NCI-H2029 treated with DMSO at 0.1 percent for 48 hours (cell line): ENCODE measurements around the gene IQCE.

Experiments used
- DNase-seq: peaks from one replicate; lab custom pipeline; 2025; lab: John Stamatoyannopoulos, UW

The IQCE gene, protein sequence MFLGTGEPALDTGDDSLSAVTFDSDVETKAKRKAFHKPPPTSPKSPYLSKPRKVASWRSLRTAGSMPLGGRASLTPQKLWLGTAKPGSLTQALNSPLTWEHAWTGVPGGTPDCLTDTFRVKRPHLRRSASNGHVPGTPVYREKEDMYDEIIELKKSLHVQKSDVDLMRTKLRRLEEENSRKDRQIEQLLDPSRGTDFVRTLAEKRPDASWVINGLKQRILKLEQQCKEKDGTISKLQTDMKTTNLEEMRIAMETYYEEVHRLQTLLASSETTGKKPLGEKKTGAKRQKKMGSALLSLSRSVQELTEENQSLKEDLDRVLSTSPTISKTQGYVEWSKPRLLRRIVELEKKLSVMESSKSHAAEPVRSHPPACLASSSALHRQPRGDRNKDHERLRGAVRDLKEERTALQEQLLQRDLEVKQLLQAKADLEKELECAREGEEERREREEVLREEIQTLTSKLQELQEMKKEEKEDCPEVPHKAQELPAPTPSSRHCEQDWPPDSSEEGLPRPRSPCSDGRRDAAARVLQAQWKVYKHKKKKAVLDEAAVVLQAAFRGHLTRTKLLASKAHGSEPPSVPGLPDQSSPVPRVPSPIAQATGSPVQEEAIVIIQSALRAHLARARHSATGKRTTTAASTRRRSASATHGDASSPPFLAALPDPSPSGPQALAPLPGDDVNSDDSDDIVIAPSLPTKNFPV

DNA sequence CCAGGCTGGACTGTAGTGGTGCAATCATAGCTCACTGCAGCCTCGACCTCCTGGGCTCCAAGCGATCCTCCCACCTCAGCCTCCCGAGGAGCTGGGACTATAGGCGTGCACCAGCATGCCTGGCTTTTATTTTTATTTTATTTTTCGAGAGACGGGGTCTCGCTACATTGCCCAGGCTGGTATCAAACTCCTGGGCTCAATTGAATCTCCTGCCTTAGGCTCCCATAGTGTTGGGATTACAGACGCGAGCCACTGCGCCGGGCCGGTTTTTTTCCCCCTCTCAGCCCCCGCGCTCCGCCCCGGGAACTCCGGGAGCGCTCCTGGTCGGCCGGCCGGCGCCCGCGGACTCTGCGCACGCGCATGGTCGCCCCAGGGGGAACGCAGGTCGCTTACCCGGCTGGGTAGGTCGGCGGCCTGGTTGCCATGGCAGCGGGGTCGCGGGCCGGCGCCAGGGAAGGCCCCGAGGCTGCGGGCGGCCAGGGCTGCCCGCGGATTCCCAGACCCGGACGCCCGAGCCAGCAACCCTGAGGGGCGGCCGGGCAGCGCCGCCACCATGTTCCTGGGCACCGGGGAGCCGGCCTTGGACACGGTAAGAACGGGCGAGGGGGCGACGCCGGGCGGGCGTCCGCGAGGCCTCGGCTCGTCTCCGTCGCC, at the start of gene IQCE:
Gene IQCE, plus strand, starts transcription at position 351 of the 654 bp plus-strand sequence. Its CDS starts 203 bp downstream, at position 554.
- peak; percentile 15 for DNase-seq

DNA sequence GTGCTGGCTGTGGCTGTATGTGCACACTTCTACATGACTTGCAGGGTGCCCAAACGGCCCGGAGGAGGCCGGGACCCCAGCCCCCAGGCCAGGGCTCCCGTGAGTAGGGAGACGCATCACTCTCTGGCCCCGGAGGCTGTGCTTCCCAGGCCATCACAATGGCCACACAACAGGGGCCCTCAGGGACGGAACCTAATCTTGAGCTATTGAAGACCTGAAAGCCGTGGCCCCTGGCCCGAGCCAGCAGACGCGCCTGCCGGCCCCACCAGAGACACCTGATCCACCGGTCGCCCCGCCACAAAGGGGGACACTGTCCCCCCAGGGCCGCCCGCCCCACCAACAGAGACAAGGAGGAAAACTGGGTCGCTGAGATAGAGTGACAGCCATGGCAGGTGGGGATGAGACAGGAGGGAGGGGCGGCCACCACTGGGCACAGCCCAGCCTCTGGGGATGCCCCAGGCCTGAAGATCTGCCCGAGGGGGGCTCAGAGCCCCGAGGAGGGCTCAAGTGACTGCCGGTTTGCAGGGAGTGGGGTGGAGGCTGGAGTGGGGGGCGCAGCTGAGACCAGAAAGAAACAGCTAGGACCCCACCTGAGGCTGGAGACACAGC, 49.4 kb upstream of the IQCE start:
- no peak for DNase-seq

DNA sequence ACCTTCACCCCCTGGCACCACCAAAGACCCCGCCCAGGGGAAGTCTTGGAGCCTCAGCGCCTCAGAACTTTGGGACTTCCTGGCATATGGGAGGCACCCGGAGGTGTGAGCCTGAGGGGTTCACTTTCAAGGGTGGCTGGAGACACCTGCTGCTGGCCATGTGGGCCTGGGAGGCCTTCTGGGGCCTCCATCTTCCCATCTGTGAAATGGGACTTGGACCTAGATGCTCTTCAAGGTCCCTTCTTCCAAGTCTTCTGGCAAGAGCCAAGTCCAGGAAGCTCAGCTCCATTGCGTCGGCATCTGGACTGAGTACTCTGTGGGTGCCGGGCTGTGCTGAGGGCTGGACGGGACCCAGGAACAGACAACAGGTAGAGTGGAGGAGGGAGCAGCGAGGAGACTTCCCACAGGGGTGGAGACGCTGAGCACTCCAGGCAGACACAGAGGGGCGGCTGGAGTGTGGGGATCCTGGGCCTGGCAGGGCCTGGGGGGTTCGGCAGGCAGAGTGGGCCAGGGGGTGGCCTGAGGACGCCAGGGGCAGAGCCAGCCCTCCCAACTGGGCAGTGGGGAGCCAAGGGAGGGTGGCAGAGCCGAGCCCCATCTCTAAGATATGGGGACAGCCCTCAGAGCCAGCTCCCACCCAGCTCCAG, 48.5 kb upstream of the IQCE start:
- no peak for DNase-seq

DNA sequence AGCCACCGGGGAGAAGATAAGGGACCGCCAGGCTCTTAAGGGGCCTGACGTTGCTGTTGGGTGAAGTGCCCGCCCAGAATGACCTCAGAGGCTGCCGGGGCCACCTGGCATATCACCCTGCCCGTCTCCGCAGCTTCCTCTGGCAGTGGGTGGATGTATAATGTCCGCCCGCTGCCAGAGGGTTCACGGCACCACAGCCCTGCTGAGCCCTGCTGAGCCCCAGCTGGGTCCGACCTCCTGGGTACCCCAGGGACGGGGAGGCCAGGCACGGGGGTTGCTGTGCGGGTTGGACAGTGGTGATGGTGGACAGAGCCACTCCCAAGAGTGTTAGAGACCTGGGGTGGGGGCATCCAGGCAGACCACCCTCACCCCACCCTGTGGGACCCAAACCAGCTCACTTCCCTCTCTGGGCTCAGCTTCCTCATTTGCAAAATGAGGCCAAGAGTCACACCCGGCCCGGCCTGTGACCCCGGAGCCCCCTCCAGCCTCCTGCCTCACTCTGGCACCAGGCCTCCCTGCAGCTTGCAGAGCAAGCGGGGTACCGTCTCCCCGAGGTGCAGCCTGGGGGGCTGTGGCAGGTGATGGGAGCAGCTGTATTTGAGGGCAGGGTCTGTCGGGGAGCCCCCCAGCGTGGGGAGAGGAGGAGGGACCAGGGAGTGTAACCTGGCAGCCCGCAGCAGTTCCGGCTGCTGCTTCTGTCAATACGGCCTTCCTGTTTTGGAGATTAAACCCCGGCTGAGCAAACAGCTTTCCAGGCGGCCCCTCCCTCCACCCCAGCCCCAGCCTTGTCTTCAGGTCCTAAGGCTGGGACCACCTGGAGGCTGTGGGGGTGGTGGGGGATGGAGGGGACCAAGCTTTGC, 47.6 kb upstream of the IQCE start:
- no peak for DNase-seq

DNA sequence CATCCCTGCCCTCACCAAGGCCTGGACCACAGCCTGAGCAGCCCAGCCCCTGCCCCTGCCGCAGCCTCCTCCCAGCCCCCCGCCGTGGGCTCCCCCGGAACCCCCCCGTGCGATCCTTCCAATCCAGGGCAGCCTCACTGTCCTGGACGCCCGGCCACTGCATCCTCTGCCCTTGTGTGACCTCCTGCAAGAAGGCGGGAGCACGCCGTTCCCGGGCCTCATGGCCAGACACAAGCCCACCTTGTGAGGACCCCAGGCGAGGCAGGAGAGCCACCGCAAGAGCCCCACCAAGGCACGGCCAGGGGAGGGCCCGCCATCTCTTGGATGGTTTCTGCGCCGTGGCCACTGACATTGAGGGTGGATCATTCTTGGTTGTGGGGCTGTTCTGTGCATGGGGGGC, 47.0 kb upstream of the IQCE start:
- DNase-seq, result no peak

DNA sequence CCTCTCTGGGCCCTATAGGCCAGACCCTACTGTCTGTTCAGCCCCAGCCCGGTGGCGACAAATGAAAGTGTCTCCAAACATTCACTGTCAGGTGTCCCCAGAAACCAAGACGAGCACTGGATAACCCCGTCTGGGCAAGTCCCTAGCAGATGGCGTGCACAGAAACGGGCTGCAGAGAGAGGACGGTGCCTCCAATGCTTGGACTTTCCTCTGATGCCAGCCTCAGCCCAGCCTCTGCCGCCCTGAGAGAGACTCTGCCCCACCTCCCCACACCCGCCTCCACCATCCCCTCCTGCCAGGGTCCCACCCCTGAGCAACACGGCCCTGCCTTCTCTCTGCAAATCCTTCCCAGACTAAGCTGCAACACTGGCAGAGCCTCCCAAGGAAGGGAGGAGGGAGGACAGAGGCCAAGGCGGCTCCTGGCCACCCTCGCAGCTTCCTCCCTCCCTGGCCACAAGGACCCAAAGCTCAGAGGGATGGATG, 46.6 kb upstream of the IQCE start:
- DNase-seq, result no peak

DNA sequence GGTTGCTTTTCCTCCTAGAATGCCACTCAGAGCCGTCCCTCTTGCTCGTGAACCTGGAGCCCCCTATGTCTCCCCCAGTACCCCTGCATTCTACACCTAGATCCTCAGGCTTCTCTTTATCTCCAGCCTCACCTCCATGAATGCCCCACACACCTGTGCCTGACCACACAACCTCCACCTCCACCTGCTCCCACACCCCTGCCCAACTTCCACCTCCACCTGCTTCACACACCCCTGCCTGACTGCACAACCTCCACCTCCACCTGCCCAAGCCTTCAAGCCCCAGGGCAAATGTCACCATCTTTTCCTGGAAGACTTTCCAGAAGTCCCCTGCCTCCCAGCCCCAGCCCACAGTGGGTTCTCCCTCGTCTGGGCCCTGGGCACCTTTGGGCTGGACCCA, 46.1 kb upstream of the IQCE start:
- DNase-seq, result no peak

DNA sequence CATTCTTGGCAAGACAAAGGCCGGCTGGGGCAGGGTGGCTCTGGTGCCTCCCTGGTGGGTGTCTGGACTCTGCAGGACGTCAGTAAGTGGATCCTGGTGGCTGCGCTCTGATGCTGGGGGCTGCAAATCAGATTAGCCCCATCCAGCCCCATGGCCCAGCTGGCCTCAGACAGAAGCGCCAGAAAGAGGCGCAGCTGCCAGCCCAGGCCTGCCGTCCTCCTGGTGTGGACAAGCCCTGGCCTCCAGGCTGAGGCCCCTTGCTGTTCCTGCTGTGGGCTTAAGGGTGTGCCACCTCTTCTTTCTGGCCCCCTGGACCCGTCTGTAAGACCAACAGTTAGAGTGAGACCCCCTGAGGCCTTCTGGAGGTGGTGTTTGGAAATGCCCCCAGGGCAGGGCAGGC, 45.1 kb upstream of the IQCE start:
- no peak for DNase-seq

DNA sequence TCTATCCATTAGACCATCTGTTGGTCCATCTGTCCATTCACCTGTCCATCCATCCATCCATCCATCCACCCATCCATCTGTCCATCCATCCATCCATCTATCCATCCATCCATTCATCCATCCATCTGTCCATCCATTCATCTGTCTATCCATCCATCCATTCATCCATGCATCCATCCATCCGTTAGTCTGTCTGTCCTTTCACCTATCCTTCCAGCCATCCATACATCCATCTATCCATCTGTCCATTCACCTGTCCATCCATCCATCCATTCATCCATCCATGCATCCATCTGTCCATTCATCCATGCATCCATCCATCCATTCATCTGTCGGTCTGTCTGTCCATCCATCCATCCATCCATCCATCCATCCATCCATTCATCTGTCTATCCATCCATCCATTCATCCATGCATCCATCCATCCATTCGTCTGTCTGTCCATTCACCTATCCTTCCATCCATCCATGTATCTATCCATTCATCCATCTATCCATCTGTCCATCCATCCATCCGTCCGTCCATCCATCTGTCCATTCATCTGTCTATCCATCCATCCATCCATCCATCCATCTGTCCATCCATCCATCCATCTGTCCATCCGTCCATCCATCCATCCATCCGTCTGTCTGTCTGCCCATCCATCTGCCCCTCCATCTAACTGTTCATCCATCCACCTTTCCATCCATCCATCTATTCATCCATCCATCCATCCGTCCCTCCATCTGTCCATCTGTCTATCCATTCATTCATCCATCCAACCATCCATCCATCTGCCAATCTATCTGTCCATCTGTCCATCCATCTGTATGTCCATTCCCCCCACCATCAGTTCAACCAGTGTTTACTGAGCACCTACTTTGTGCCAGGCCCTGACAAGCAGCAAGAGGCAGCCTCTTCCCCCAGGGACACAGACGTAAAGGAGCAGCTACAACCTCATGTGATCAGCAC, 44.0 kb upstream of the IQCE start:
- no peak for DNase-seq

DNA sequence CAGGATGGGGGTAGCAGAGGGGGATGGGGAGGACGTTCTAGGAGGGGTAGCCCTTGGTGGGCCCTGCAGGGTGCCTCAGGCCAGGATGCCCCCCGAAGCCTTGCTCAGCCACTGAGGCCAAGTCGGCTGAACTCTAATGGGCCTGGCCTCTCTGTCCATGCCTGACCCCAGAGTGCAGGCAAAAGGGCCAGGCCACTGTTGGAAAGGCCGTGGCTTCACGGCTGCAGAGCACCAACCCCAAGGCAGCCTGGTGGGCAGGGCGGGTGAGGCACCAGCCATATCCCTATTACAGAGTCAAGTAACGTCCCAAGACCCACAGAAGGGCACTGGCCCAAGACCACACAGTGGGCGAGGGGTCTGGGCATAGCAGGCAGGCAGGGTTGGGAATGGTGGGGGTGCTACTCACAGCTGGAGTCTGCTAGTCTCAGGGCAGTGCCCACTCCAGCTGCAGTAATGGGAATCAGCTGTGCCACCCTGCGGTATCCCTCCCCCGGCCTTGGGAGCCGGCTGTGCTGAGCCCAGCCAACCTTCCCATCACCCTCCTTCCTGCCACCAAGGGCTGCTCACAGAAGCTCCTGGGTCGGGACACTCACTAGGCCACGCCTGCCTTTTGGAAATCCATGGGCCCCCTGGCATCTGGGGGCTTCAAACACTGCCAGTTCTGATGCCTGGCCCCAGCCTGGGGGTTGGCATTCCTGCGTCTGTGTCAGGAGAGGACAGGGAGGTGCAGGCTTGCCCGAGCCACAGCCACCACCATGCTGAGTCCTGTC, 43.2 kb upstream of the IQCE start:
- DNase-seq, result no peak

DNA sequence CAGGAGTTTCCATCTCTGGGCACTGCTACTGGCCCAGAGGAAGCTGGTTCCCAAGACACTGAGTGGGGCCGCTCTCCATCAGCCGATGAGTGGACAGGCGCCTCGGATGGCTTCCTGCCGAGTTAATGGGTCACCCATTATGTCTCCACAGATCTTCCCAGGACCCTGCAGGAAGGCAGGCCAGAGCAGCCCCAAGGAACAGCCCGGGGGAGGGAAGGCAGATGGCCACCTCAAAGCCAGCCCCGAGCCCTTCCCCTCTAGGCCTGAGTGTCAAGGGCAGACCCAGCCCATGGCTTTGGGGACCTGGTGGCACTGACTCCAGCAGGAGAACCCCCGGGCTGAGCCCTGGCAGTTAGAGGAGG, 42.6 kb upstream of the IQCE start:
- no peak for DNase-seq

DNA sequence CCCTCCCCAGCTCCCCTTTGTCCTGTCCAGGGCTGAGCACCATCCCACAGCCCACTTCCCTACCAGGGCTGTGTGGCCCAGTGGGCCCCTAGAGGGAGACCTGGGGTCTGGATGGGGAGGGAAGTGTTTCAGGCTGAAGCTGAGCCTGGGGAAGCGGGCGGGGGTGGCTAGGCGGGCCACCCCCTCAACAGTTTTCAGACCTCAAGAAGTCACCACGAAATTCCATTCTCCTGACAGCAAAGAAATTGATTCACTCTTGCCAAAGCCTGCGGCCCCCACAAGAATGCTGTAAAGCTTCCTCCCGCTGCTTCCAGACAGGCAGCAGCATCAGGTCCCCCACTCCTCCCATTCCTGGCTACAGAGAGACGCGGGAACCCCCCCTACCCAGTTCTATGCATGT, 41.8 kb upstream of the IQCE start:
- DNase-seq, result no peak

DNA sequence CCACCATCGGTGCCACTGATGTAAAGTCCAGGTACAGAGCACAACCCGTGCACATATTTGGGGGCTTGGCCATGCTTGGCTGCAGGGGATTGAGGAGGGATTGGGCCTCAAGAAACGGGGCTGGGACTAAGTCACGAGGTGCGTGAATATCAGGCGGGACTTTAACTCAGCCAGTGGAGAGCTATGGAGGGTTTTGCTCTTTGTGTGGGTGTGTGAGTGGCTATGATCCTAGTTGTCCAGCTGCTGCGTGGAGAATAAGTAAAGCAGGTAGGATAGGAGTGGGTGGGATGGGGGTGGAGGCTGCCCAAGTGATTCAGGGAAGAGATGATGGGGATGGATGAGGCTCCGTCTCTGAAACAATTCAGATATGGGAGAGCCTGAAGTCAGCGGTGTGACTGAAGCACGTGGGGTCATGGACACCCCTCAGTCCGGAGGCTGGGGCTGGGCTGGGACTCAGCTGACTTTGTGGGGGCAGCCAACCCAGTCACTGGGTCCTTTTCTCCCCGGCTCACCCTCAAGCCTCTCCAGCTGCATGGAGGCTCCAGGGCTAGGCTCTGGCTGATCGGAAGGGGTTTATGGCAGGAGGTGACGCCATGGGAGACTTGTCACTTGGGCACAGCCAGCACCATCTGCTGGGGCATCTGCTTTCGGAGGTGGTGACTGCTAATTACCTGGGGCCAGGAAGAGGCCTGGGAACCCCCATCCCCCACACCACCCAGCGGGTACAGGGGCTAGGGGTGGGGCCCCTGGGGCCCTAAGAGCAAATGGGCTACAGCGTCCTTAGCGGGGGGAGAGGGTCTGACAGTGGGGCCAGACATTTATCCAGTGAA, 40.9 kb upstream of the IQCE start:
- DNase-seq, result no peak

DNA sequence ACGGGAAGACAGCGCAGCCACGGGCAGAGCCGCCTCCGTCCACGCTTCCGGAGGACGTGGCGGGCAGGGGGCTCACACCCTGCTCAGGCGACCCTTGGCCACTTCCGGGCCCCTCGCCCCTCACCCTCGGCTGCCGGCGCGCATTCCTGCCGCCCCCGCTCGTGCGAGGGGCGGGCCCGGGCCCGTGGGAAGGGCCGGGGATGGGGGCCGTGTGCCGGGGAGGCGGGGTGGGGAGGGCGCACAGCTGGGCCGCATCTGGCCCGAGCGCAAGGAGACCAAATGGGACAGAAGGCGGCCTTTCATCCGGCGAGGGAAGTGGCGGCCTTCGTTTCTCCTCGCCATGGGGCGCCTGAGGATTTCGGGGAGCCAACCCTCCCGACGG, 40.1 kb upstream of the IQCE start:
- DNase-seq, result no peak

DNA sequence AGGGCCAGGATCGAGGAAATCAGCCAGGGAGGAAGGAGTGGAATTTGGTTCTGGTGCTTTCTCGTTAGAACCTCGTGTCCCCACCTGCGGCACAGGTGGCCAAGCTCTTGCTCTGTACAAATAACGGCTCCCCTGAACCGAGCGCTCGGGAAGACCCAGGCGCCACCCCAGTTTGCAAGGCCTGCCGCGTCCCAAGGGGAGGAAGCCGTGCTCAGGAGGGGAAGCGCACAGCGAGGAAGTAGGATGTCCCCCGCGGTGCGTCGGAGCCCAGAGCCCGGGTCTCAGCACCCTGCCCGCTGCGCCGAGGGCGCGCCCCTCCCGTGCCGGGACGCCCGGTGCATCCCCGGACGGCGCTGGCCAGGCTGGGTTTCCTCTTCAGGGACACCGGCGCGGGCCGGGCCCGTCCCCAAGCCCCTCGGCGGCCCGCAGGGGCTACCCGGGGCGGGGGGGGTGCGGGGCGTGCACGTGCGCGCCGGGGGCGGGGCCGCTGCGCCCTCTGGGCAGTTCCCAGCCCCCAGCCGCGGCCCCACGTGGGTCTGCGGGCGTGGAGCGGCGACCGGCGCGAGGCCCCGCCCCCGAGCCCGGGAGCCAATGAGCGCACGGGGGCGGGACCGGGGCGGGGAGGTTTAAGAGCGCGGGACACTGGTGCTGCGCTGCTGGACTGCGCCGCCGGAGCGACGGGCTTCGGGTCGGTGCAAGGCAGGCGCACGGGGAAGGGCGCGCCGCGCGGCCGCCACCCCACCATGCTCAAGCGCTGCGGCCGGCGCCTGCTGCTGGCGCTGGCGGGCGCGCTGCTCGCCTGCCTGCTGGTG, 39.5 kb upstream of the IQCE start, which contains the start of gene LFNG:
Gene LFNG, plus strand, starts transcription at position 656 of the 812 bp plus-strand sequence. Its CDS starts 88 bp downstream, at position 744.
- peak; percentile 65 for DNase-seq

DNA sequence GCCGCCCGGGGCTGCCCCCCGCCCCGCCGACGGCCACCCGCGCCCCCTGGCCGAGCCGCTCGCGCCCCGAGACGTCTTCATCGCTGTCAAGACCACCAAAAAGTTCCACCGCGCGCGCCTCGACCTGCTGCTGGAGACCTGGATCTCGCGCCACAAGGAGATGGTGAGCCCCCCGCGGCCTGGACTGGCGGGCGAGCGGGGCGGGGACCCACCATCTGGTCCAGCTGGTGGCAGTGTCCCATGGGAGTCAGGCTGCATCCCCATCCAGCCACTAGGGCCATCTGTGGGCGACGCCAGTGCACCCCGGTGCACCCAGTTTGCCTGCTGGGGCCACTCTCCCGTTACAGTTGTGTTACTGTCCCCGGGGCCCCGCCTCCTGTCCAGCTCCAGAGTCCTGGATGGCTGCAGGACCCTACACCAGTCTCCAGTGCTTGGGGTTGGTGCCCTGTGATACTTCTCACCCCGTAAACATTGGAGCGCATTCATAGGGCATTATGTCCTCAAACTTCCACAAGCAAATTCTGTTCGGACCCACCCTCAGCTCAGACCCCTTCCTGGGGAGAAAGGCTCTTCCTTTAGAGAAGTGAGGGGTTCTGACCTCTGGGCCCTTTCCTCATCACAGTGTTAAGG, 38.5 kb upstream of the IQCE start:
- DNase-seq, result no peak
